GM18498 (cell line): ENCODE data around the gene ERMARD.

ENCODE experiments used
- ATAC-seq: cut with Tn5 transposase; IDR thresholded peaks from one replicate; pipeline ENCODE4 v1.9.1; 2021; ENCODE audit warnings: mild to moderate bottlenecking, moderate library complexity; ENCODE audit not compliant: unreplicated experiment

ERMARD gene

GRCh38 chr6:169751242-169752073, at the start of gene ERMARD, which contains the start of gene DYNLT2:
Gene ERMARD (plus strand): TSS chr6:169751622. CDS start chr6:169751658, 36 bp downstream.
Gene DYNLT2 (minus strand): TSS chr6:169751572. CDS start chr6:169751458, 114 bp downstream.
- peak; percentile 94 for ATAC-seq

- ATAC-seq, result peak; percentile 93
These were observed 49.2 kb upstream of the ERMARD start, which contains the start of the genes C6orf120 and WDR27 for GRCh38 chr6:169701954-169702839. Gene C6orf120 (plus strand): TSS chr6:169702126. CDS start chr6:169702460, 334 bp downstream. Gene WDR27 (minus strand): TSS chr6:169702029. CDS start chr6:169689005, 13,024 bp downstream.

- ATAC-seq, result peak; percentile 27
These were observed 48.6 kb upstream of the ERMARD start for GRCh38 chr6:169702840-169703246.

DNA sequence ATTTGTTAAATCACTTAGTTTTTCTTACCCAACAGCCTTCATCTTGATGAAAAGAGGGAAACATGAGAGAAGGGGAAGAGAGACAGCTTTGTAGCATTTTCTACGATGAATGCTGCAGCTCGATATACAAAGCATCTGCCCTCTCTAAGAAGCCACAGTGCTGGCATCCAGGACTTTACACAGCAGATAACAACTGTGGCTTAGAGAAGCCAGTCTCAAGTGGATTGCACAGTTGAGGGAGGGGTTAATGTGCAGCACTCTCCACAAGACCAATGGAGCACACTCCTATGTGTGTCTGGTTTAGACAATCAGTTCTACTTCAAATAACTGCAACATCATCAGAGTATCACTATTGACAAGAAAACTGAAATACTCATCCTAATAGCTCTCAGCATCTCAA, 43.6 kb upstream of the ERMARD start:
- ATAC-seq, result no peak

DNA sequence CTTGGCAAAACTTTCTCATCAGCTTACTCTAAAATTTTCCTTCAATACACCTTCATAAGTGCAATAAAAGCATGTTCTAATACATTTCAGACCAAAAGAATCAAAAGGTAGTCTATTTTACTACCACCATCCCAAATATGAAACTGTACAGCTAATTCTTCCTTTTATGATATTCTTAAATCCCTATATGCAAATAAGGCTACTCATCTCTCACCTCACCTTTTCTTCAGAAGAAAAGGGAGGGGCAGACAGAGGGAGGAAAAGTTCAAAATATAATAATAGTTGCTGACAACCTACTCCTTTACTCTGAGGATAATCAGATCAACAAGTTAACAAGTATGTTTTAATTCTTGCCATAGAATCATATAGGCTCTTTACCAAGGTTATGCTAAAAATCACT, 42.1 kb upstream of the ERMARD start:
- peak; percentile 48 for ATAC-seq

DNA sequence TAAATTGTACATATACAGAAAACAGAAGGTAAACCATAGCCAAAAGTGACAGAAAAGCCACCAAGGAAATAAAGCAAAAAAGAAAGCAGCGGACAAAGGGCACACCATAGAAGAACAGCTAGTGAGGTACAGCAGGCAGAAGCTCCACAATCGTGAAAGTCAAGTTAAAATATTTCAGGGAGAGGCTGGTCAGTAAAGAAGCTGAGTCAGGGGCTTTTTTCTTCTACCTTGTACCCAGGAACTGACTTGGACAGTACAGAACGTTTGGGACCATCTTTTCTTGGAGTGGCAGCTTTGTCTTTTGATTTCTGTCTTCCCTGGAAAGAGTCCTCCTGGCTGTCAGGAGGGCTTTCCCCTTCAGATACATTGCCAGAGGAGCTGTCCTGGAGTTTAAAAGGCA, 41.4 kb upstream of the ERMARD start:
- no peak for ATAC-seq

GRCh38 chr6:169714178-169714577, 37.2 kb upstream of the ERMARD start:
- ATAC-seq, result no peak

DNA sequence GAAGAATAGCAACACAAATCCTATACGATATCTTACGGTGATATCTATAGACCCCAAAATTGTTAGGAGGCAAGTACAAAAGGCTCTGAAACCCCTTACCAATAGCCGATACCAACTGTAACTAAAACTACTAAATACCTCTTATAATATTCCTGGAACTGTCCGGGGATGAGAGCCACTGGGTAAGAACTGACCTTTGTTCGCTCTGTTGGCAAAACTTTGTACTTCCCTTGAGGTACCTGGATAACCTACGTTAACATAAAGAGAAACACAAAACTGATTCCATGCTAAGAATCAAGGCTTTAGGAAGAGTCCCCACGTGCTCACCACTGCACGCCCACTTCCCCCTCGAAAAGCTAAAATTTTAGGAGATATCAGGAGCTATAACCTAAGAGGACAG, 36.8 kb upstream of the ERMARD start:
- no peak for ATAC-seq

- no peak for ATAC-seq
These were observed 32.3 kb upstream of the ERMARD start for GRCh38 chr6:169719117-169719516.

GRCh38 chr6:169720207-169720855, 31.1 kb upstream of the ERMARD start:
- no peak for ATAC-seq

GRCh38 chr6:169722362-169723199, 28.8 kb upstream of the ERMARD start:
- peak; percentile 19 for ATAC-seq

DNA sequence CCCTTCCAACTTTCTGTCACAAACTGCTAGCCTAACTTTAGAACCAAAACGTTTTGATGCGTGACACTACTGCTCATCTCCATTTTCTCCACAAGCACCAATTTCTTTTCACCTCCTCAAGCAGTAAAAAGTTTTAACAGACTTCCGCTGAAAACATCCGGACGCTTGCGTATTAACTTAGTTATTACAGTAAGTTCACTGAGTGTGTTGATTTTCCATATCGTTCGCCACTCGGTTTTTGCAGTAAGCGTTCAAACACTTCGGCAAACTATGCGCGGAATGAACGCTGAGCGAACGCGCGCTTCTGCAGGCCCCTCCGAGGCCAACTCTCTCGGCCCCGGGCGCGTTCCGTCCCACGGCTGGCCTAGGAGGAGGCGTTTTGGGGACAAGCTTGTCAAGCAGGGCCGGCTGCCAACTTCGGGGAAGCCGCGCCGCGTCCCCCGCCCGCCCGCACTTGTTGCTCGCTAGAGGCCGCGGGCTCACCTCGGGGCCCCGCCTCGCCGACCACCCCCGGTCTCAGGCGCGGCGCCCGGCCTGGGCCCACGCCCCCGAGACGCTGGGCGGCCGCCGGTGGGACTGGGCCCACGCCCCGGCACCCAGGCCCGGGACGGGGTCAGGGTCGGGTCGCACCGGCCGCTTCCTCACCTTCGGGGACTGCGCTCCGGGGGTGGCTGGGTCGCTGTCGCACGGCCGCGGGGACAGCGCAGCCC, 28.1 kb upstream of the ERMARD start:
- ATAC-seq, result peak; percentile 43

GRCh38 chr6:169723991-169724493, 27.4 kb upstream of the ERMARD start:
- ATAC-seq, result peak; percentile 49

DNA sequence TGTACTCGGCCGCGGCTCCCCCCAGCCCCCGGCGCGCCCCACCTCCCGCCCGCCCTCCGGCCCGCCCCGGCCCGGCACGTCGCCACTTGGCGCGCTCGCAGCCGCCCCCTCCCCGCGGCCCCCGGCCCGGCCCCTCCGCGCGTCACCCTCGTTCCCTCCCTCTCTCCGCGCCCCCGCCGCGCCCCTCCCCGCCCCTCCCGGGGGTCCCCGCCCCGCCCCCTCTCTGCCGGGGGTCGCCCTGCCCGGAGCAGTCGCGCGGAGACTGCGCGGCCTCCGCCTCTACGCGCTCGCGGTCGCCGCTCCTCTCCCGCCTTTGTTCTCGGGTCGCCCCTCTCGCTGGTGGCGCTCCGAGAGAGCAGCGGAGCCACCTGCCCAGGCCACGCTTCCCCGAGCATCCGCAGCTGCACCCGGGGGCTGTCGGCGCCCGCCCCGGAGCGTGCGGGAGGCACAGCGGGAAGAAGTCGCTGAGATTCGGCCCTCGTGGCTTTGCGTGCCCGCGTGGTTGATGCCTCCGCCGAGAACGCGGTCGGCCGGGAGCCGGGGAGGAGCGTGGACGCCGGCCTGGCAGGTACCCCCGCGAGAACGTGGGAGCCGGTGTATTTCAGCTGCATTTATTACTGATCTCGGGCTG, 26.8 kb upstream of the ERMARD start, which contains the start of gene PHF10:
TSS of gene PHF10 (minus strand) at position 7 of the 631 bp plus-strand sequence. CDS start 569 bp downstream, outside the sequence.
- ATAC-seq, result peak; percentile 59

DNA sequence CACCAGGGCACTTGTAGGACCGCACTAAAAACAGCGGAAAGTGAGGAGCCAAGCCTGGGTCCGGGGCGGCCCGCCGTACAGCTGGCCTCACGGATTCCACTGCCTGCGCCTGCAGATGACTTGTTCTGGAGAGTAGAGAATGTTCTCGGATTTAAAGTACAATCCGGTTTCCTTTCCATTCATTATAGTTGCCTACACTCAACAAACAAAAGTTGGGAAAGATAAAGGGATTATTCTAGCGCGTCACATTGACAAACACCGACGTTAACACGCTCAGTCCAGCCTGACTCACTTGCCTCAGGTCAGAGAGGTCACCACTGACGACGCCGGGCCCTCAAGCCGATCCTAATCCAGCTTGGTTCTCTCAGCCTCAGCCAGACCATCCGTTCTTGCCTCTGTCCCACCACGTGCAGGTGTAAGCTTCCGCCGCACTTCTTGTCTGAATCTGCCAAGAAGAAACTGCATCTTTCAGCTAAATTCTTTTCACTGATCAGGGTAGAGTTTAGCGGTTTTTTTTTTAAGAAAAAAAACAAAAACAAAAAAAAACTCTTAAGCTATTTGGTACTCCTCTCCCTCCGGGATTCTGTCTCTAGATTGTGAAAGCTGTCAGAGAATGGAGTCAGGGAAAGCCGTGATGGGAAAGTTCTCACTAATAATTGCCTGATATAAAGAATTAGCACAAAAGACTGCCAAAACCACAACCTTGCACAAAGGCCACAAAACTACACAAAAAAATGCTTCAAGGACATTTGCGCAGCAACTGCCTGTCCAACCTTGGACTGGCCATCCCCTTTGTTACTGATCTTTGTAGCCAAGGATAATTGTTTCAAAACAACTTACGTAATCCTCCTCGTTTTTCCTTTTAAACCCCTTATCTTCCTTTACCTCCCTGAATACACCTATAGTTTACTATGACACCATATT, 26.0 kb upstream of the ERMARD start:
- no peak for ATAC-seq

DNA sequence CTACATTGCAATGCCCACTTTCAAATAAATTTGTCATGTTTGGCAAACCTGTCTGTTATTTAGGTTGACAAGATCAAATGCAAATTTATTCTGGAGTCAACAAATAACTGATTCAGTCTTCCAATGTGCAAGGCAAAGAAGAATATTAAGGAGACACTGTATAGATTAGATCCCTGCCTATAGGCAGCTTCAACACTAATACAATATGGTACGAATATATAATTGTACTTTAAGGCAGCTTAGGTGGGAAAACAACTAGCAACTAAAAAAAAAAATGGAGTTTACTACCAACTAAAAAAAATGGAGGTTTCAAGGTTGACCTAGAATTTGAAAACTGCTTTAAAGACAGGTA, 25.4 kb upstream of the ERMARD start:
- no peak for ATAC-seq

- ATAC-seq, result no peak
These were observed 24.5 kb upstream of the ERMARD start for GRCh38 chr6:169726963-169727362.

- ATAC-seq, result no peak
These were observed 21.5 kb upstream of the ERMARD start for GRCh38 chr6:169729961-169730360.
